MCF 10A (cell line): Measurements from ENCODE around the gene GRIK3. TPM values are rescaled to one million over a fixed set of nuclear protein-coding genes. Genes with fewer than 3 reads are reported as not detected.

Experiments
- BruUV-seq: library from RNA; stranded (reverse); fragments of 400-500 nt; replicated peaks from 2 replicates; lab custom pipeline; 2021; lab: Mats Ljungman, UMichigan
- CTCF ChIA-PET: fragments of 300-600 bp; sonication (Branson Sonifier 250); formaldehyde crosslinking; extraction: SDS; loops from one replicate; lab custom pipeline; 2021; ENCODE audit warnings: antibody characterized with exemption, inconsistent platforms; lab: Yijun Ruan, JAX
- POLR2A ChIA-PET: fragments of 300-600, 350-650 bp; sonication (Branson Sonifier 250); formaldehyde crosslinking; extraction: SDS; loops from one replicate; lab custom pipeline; 2020; ENCODE audit warnings: antibody characterized with exemption, inconsistent platforms; lab: Yijun Ruan, JAX
- DNase-seq: peaks from one replicate; pipeline ENCODE4 v3.0.0-alpha.2; 2018; ENCODE audit not compliant: unreplicated experiment
- H3K27ac Mint-ChIP-seq: one replicate; pipeline ENCODE4 v1.8.0; 2022; ENCODE audit warnings: mild to moderate bottlenecking, low read depth, mixed read lengths; ENCODE audit not compliant: unreplicated experiment
- H3K27me3 Mint-ChIP-seq: one replicate; pipeline ENCODE4 v1.8.0; 2022; ENCODE audit warnings: mixed read lengths; ENCODE audit not compliant: insufficient read depth, unreplicated experiment
- H3K36me3 Mint-ChIP-seq: one replicate; pipeline ENCODE4 v1.8.0; 2022; ENCODE audit warnings: mild to moderate bottlenecking, moderate library complexity, mixed read lengths; ENCODE audit not compliant: insufficient read depth, unreplicated experiment
- H3K4me1 Mint-ChIP-seq: one replicate; pipeline ENCODE4 v1.8.0; 2022; ENCODE audit warnings: mixed read lengths; ENCODE audit not compliant: insufficient read depth, unreplicated experiment
- H3K4me3 Mint-ChIP-seq: one replicate; pipeline ENCODE4 v1.8.0; 2022; ENCODE audit warnings: mild to moderate bottlenecking, moderate library complexity, mixed read lengths; ENCODE audit not compliant: unreplicated experiment
- H3K9me3 Mint-ChIP-seq: one replicate; pipeline ENCODE4 v1.8.0; 2022; ENCODE audit warnings: mixed read lengths; ENCODE audit not compliant: unreplicated experiment
- intact Hi-C: fragments of 100-400 bp; cut with micrococcal nuclease; formaldehyde crosslinking; loops from 2 replicates; pipeline ENCODE4 v1.14.1; 2022
- total RNA-seq: library from RNA; stranded (reverse); gene quantifications from 2 replicates; pipeline ENCODE4 v1.2.3, GENCODE V29; 2022
- TF ChIP-seq, protein P1 (sequence below): fragments of 200-600 bp; IDR thresholded peaks from one replicate; pipeline ENCODE4 v1.8.0; 2022; ENCODE audit warnings: antibody characterized with exemption, mild to moderate bottlenecking; ENCODE audit not compliant: unreplicated experiment

GRIK3 gene
- total RNA-seq, 1 experiment from 2014 or later: not detected

DNA sequence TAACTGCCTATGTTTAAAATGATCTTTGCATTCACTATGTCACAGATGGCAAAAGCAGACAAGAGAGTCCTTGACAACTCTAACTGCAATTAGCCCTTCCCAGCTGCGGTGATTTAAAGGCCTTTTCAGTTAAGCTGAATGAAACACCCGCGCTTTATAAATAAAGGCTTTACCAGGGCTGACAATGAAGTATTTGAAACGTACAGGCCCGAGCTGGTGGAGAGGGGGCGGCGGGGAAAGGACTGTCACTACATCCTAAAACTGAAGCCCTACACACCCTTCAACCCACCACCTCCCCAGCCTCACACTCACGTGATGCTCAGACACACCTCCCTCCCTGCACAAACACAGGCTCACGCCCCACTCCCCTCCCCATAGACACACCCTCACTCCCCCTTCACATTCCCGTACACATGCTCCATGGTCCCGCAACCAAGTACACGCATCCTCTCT, 45.5 kb downstream of the GRIK3 start:
- intact Hi-C loops: no loop called here
- Mint-ChIP-seq H3K27me3 (no peaks in the 10 kb centered on the region), H3K9me3 (peaks cover 8% of the 10 kb centered on the region), H3K4me1 (no peaks in the 10 kb centered on the region), H3K36me3 (no peaks in the 10 kb centered on the region), H3K4me3 (no peak overlapping the region), H3K27ac (no peak overlapping the region)
- no peak for DNase-seq
- TF ChIP-seq, protein P1, sequence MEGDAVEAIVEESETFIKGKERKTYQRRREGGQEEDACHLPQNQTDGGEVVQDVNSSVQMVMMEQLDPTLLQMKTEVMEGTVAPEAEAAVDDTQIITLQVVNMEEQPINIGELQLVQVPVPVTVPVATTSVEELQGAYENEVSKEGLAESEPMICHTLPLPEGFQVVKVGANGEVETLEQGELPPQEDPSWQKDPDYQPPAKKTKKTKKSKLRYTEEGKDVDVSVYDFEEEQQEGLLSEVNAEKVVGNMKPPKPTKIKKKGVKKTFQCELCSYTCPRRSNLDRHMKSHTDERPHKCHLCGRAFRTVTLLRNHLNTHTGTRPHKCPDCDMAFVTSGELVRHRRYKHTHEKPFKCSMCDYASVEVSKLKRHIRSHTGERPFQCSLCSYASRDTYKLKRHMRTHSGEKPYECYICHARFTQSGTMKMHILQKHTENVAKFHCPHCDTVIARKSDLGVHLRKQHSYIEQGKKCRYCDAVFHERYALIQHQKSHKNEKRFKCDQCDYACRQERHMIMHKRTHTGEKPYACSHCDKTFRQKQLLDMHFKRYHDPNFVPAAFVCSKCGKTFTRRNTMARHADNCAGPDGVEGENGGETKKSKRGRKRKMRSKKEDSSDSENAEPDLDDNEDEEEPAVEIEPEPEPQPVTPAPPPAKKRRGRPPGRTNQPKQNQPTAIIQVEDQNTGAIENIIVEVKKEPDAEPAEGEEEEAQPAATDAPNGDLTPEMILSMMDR: no peak
- ChIA-PET CTCF (interaction anchor here (0.6 kb wide), 1 partner anchor 18 kb away, joined by 5 read pairs; no protein-coding TSS in a partner anchor), POLR2A (no interaction called here)
- BruUV-seq: no TSS peak

DNA sequence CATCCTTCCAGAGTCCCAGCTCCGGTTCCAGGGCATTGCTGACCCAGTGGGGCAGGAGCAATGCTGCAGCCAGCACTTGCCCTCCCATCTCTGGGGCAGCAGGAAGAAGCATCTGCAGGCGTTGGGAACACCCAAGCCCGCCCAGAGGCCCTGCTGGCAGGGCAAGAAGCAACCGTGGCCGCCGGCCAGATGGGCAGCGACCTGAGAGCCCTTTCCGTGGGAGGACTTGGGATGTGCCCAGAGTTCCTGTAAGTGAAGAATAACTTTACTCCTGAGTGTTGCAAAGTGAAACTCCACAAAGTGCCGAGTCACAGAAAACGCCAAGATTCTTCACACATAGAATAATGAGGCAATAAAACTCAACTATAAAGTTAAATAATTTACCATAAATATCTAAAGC, 46.0 kb downstream of the GRIK3 start:
- POLR2A ChIA-PET: no interaction called here
- intact Hi-C loops: no loop called here
- Mint-ChIP-seq H3K4me1 (no peaks in the 10 kb centered on the region), H3K27ac (no peak overlapping the region), H3K4me3 (no peak overlapping the region), H3K36me3 (no peaks in the 10 kb centered on the region), H3K27me3 (no peaks in the 10 kb centered on the region), H3K9me3 (peaks cover 8% of the 10 kb centered on the region)
- BruUV-seq: no TSS peak
- CTCF ChIA-PET: interaction anchor here (0.6 kb wide), 1 partner anchor 18 kb away, joined by 5 read pairs; no protein-coding TSS in a partner anchor
- peak; percentile 10 for DNase-seq
- TF ChIP-seq, protein P1: no peak

GRCh38 chr1:36987276-36987675, 47.0 kb downstream of the GRIK3 start:
- Mint-ChIP-seq H3K4me3 (no peak overlapping the region), H3K27me3 (no peaks in the 10 kb centered on the region), H3K27ac (no peak overlapping the region), H3K4me1 (no peaks in the 10 kb centered on the region), H3K36me3 (no peaks in the 10 kb centered on the region), H3K9me3 (peaks cover 8% of the 10 kb centered on the region)
- TF ChIP-seq, protein P1: no peak
- POLR2A ChIA-PET: no interaction called here
- DNase-seq: no peak
- intact Hi-C loops: no loop called here
- no TSS peak for BruUV-seq
- CTCF ChIA-PET: no interaction called here

DNA sequence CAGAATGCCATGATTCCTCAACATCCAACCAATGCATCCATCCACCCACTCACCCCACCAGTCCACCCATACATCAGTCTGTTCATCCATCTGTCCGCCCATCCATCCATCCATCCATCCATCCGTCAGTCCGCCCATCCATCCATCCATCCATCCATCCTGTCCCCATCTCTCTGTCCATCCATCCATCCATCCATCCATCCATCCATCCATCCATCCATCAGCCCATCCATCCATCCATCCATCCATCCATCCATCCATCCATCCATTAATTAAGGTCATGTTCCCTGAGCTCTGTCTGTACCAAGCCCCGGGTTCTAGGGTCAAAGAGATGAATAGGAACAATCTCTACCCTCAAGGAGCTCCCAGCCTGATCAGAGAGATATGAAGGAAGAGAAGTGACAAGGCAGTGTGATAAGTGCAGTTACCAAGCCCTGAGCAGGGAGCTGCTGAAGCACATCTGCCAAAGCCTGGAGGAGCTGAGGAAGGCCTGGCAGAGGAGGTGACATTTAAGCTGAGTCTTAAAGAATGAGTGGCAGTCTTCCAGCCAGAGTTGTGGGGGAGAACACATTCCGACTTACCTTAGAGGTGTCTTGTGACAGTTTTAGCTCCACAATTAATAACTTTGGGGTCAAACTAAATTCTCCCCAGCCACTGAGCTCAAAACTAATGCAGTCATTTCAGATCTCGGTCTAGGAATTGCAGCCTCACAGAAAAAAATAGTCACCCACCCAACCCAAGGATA, 47.9 kb downstream of the GRIK3 start:
- no peak for DNase-seq
- H3K36me3 Mint-ChIP-seq: no peaks in the 10 kb centered on the region
- H3K4me3 Mint-ChIP-seq: no peak overlapping the region
- no peaks in the 10 kb centered on the region for H3K4me1 Mint-ChIP-seq
- no TSS peak for BruUV-seq
- intact Hi-C loops: no loop called here
- CTCF ChIA-PET: no interaction called here
- TF ChIP-seq, protein P1: no peak
- no peaks in the 10 kb centered on the region for H3K27me3 Mint-ChIP-seq
- no peak overlapping the region for H3K27ac Mint-ChIP-seq
- peaks cover 8% of the 10 kb centered on the region for H3K9me3 Mint-ChIP-seq
- POLR2A ChIA-PET: no interaction called here
